Activated naive CD4-positive, alpha-beta T cell treated with anti-CD3 and anti-CD28 coated beads, Interleukin-2, amount 50 U/mL, for 24 hours (primary cell): ENCODE results near the gene ATAT1.
"Not testable (repeated sequence)": the region's sequence is repeated elsewhere in the genome, so short reads cannot be mapped to it uniquely, and the experiment has no call there.

Experiments
- H3K27ac Mint-ChIP-seq: one replicate; pipeline ENCODE4 v1.8.0; 2021; ENCODE audit warnings: mild to moderate bottlenecking, mixed read lengths
- H3K27me3 Mint-ChIP-seq: one replicate; pipeline ENCODE4 v1.8.0; 2021; ENCODE audit warnings: mixed read lengths
- H3K36me3 Mint-ChIP-seq: one replicate; pipeline ENCODE4 v1.8.0; 2021; ENCODE audit warnings: mixed read lengths
- H3K4me1 Mint-ChIP-seq: one replicate; pipeline ENCODE4 v1.8.0; 2021; ENCODE audit warnings: mixed read lengths
- H3K4me3 Mint-ChIP-seq: one replicate; pipeline ENCODE4 v1.8.0; 2021; ENCODE audit warnings: mild to moderate bottlenecking, mixed read lengths
- H3K9me3 Mint-ChIP-seq: one replicate; pipeline ENCODE4 v1.8.0; 2021; ENCODE audit warnings: mixed read lengths

The ATAT1 gene

GRCh38 chr6:30657922-30658321 is 31.2 kb downstream of the ATAT1 start:
- H3K9me3 Mint-ChIP-seq, H3K4me3 Mint-ChIP-seq, H3K27me3 Mint-ChIP-seq, H3K4me1 Mint-ChIP-seq: not testable (repeated sequence)
- peaks cover 24% of the 10 kb centered on the region for H3K36me3 Mint-ChIP-seq
- H3K27ac Mint-ChIP-seq = peak overlapping the region; percentile 38

GRCh38 chr6:30664994-30665767 is 38.5 kb downstream of the ATAT1 start:
- peaks cover 15% of the 10 kb centered on the region for H3K36me3 Mint-ChIP-seq
- no peaks in the 10 kb centered on the region for H3K27me3 Mint-ChIP-seq
- no peak overlapping the region for H3K4me3 Mint-ChIP-seq
- no peak overlapping the region for H3K27ac Mint-ChIP-seq
- H3K4me1 Mint-ChIP-seq = peaks cover 24% of the 10 kb centered on the region
- H3K9me3 Mint-ChIP-seq = no peaks in the 10 kb centered on the region

- H3K27ac Mint-ChIP-seq = peak overlapping the region; percentile 79
- H3K4me3 Mint-ChIP-seq = peak overlapping the region; percentile 11
- H3K9me3 Mint-ChIP-seq, H3K27me3 Mint-ChIP-seq: not testable (repeated sequence)
- peaks cover 22% of the 10 kb centered on the region for H3K36me3 Mint-ChIP-seq
- peaks cover 36% of the 10 kb centered on the region for H3K4me1 Mint-ChIP-seq
Measured at GRCh38 chr6:30666300-30666699, 39.6 kb downstream of the ATAT1 start.

- no peaks in the 10 kb centered on the region for H3K9me3 Mint-ChIP-seq
- peaks cover 48% of the 10 kb centered on the region for H3K4me1 Mint-ChIP-seq
- peak overlapping the region; percentile 84 for H3K27ac Mint-ChIP-seq
- peak overlapping the region; percentile 90 for H3K4me3 Mint-ChIP-seq
- H3K36me3 Mint-ChIP-seq = peaks cover 10% of the 10 kb centered on the region
- no peaks in the 10 kb centered on the region for H3K27me3 Mint-ChIP-seq
Measured at GRCh38 chr6:30670760-30671527, 44.3 kb downstream of the ATAT1 start.

- Mint-ChIP-seq H3K4me3 (peak within 1 kb of the TSS; percentile 90), H3K27me3 (no peaks in the 10 kb centered on the region), H3K4me1 (peaks cover 42% of the 10 kb centered on the region), H3K36me3 (peaks cover 17% of the 10 kb centered on the region), H3K27ac (peak within 1 kb of the TSS; percentile 98), H3K9me3 (no peaks in the 10 kb centered on the region)
Measured at GRCh38 chr6:30672445-30673253, 46.0 kb downstream of the ATAT1 start, which contains the start of gene DHX16. Gene DHX16, minus strand, starts transcription at chr6:30673006. Its CDS starts 165 bp downstream, at chr6:30672841.

- no peaks in the 10 kb centered on the region for H3K27me3 Mint-ChIP-seq
- no peaks in the 10 kb centered on the region for H3K9me3 Mint-ChIP-seq
- H3K36me3 Mint-ChIP-seq = peaks cover 21% of the 10 kb centered on the region
- no peak overlapping the region for H3K4me3 Mint-ChIP-seq
- H3K27ac Mint-ChIP-seq = peak overlapping the region; percentile 83
- peaks cover 45% of the 10 kb centered on the region for H3K4me1 Mint-ChIP-seq
Measured at GRCh38 chr6:30676660-30677285, 50.1 kb downstream of the ATAT1 start.

GRCh38 chr6:30678964-30679726 is 52.5 kb downstream of the ATAT1 start:
- Mint-ChIP-seq H3K36me3 (peaks cover 33% of the 10 kb centered on the region), H3K4me3 (peak overlapping the region; percentile 91), H3K4me1 (peaks cover 37% of the 10 kb centered on the region), H3K9me3 (no peaks in the 10 kb centered on the region), H3K27me3 (no peaks in the 10 kb centered on the region), H3K27ac (peak overlapping the region; percentile 89)

GRCh38 chr6:30679765-30680535 is 53.3 kb downstream of the ATAT1 start:
- peaks cover 35% of the 10 kb centered on the region for H3K36me3 Mint-ChIP-seq
- no peaks in the 10 kb centered on the region for H3K27me3 Mint-ChIP-seq
- no peaks in the 10 kb centered on the region for H3K9me3 Mint-ChIP-seq
- H3K27ac Mint-ChIP-seq = peak overlapping the region; percentile 88
- peaks cover 37% of the 10 kb centered on the region for H3K4me1 Mint-ChIP-seq
- peak overlapping the region; percentile 91 for H3K4me3 Mint-ChIP-seq

GRCh38 chr6:30681766-30682142 is 55.1 kb downstream of the ATAT1 start:
- Mint-ChIP-seq H3K4me3 (peak overlapping the region; percentile 91), H3K27me3 (no peaks in the 10 kb centered on the region), H3K36me3 (peaks cover 32% of the 10 kb centered on the region), H3K4me1 (peaks cover 30% of the 10 kb centered on the region), H3K9me3 (no peaks in the 10 kb centered on the region), H3K27ac (peak overlapping the region; percentile 96)

GRCh38 chr6:30682143-30683117 is 55.8 kb downstream of the ATAT1 start:
- Mint-ChIP-seq H3K4me3 (peak overlapping the region; percentile 91), H3K9me3 (no peaks in the 10 kb centered on the region), H3K27me3 (no peaks in the 10 kb centered on the region), H3K4me1 (peaks cover 30% of the 10 kb centered on the region), H3K36me3 (peaks cover 32% of the 10 kb centered on the region), H3K27ac (peak overlapping the region; percentile 96)

GRCh38 chr6:30683183-30683979 is 56.7 kb downstream of the ATAT1 start:
- H3K36me3 Mint-ChIP-seq = peaks cover 32% of the 10 kb centered on the region
- no peaks in the 10 kb centered on the region for H3K9me3 Mint-ChIP-seq
- H3K27me3 Mint-ChIP-seq = no peaks in the 10 kb centered on the region
- H3K27ac Mint-ChIP-seq = peak overlapping the region; percentile 96
- H3K4me1 Mint-ChIP-seq = peaks cover 39% of the 10 kb centered on the region
- H3K4me3 Mint-ChIP-seq = peak overlapping the region; percentile 91

- peak overlapping the region; percentile 91 for H3K4me3 Mint-ChIP-seq
- H3K27ac Mint-ChIP-seq = peak overlapping the region; percentile 96
- no peaks in the 10 kb centered on the region for H3K27me3 Mint-ChIP-seq
- H3K36me3 Mint-ChIP-seq = peaks cover 30% of the 10 kb centered on the region
- peaks cover 40% of the 10 kb centered on the region for H3K4me1 Mint-ChIP-seq
- H3K9me3 Mint-ChIP-seq = no peaks in the 10 kb centered on the region
Measured at GRCh38 chr6:30683980-30684338, 57.3 kb downstream of the ATAT1 start.
